GM12872 (cell line): ENCODE measurements around the gene TES.

Experiments used
- CTCF ChIP-seq: IDR thresholded peaks from 3 replicates; pipeline ENCODE4 v1.5.1; 2011; ENCODE audit warnings: low read depth, mild to moderate bottlenecking, low read length, moderate library complexity; ENCODE audit not compliant: insufficient read depth

The TES gene

GRCh38 chr7:116223588-116223987 is 13.2 kb downstream of the TES start:
- TF ChIP-seq CTCF: no peak

- TF ChIP-seq CTCF: no peak
Measured at GRCh38 chr7:116224492-116225098, 14.3 kb downstream of the TES start.

GRCh38 chr7:116225860-116226259 is 15.5 kb downstream of the TES start:
- TF ChIP-seq CTCF: no peak

GRCh38 chr7:116226664-116227063 is 16.3 kb downstream of the TES start:
- TF ChIP-seq CTCF: no peak

- no peak for TF ChIP-seq CTCF
Measured at GRCh38 chr7:116227678-116228239, 17.4 kb downstream of the TES start.

GRCh38 chr7:116228241-116228640 is 17.9 kb downstream of the TES start:
- TF ChIP-seq CTCF: no peak

GRCh38 chr7:116229366-116229765 is 19.0 kb downstream of the TES start:
- no peak for TF ChIP-seq CTCF
